Measurements from ENCODE around the gene PSD4. TPM values are rescaled to one million over a fixed set of nuclear protein-coding genes. Genes with fewer than 3 reads are reported as not detected.

The PSD4 gene
- total RNA-seq (2012; rRNA removed) (0.28 and 0.36 TPM in 2 replicates), polyA plus RNA-seq (2012; rRNA removed) (0.55 and 0.70 TPM in 2 replicates), Bru-seq, nascent RNA (percentile 12 among the genes with signal in this experiment), BruChase-seq, experiment 1, labeled RNA remaining after a 6-hour chase (percentile 20 among the genes with signal in this experiment), BruChase-seq, experiment 2, labeled RNA remaining after a 2-hour chase (percentile 19 among the genes with signal in this experiment)
- 0.48 and 0.76 TPM in 2 replicates for polyA plus RNA-seq (2012; cell fraction: cytosol; rRNA removed)
- 0.66 and 0.72 TPM in 2 replicates for polyA plus RNA-seq (2012; cell fraction: nucleus; rRNA removed; ENCODE audit: low replicate concordance)
- long read RNA-seq, result 0 reads

- H3K4me1 ChIP-seq (ENCODE audit: control insufficient read depth, insufficient read depth, low read length), result no peaks in the 10 kb centered on the region
- dilution Hi-C loops (cut with HindIII; ENCODE audit: low sequenced_read_pairs, unreplicated experiment) (no loop called here), in situ Hi-C loops (cut with MboI; ENCODE audit: low sequenced_read_pairs) (no loop called here), intact Hi-C loops (cut with micrococcal nuclease) (no loop called here)
- no peak within 1 kb of the TSS for H2BK20ac ChIP-seq (ENCODE audit: low read depth, low read length)
- POLR2A ChIA-PET (ENCODE audit: unreplicated experiment), result no interaction called here
- 58% methylated on average over 4 of the region's 14 CpGs; no CpG with 5 or more reads in 1 of the 2 experiments for WGBS, 2 experiments (ENCODE audit: extremely low coverage in 2 of 2, insufficient read length in 1 of 2)
- H2BK120ac ChIP-seq (ENCODE audit: low read depth, low read length), result no peak within 1 kb of the TSS
- TF ChIP-seq MAFK (IDR thresholded peaks at IDR 0.05; ENCODE audit: low read depth, low read length) (no peak), BHLHE40 (IDR thresholded peaks at IDR 0.05; ENCODE audit: low read depth, low read length) (no peak), FOS (IDR thresholded peaks at IDR 0.05; ENCODE audit: low read depth, low read length) (no peak), CTCF (conservative IDR thresholded peaks at IDR 0.05; ENCODE audit: low read depth, low read length) (no peak), POLR2A (IDR thresholded peaks at IDR 0.05; ENCODE audit: low read depth, low read length) (no peak), MAZ (IDR thresholded peaks at IDR 0.05; ENCODE audit: borderline replicate concordance, low read depth, low read length) (no peak), CEBPB (IDR thresholded peaks at IDR 0.05; ENCODE audit: low read depth, low read length) (no peak), USF2 (IDR thresholded peaks at IDR 0.05; ENCODE audit: low read depth, low read length) (no peak), SMC3 (IDR thresholded peaks at IDR 0.05; ENCODE audit: low read depth, low read length) (no peak), CHD1 (IDR thresholded peaks at IDR 0.05; ENCODE audit: low read depth, low read length) (no peak), RCOR1 (IDR thresholded peaks at IDR 0.05; ENCODE audit: insufficient replicate concordance, low read length) (no peak)
- no peak within 1 kb of the TSS for H3K56ac ChIP-seq (ENCODE audit: extremely low read depth, insufficient read depth, low read length)
- no peak within 1 kb of the TSS for H3K14ac ChIP-seq (replicated peaks; ENCODE audit: low read depth, low read length)
- peaks cover 22% of the 10 kb centered on the region for H3K27me3 ChIP-seq (ENCODE audit: control insufficient read depth, insufficient read depth, low read length)
- no peaks in the 10 kb centered on the region for H3K9me3 ChIP-seq (ENCODE audit: control insufficient read depth, insufficient read depth, low read length)
- no peaks in the 10 kb centered on the region for H3K79me1 ChIP-seq (ENCODE audit: low read depth in 1 of 2, low read length in 2 of 2)
- CTCF ChIA-PET, result no interaction called here
- H2AK5ac ChIP-seq (ENCODE audit: low read depth, low read length), result no peak within 1 kb of the TSS
- no peak within 1 kb of the TSS for H3K4ac ChIP-seq (ENCODE audit: low read depth, low read length)
- H3K9me1 ChIP-seq (ENCODE audit: insufficient read depth, low read length), result no peaks in the 10 kb centered on the region
- H4K91ac ChIP-seq (ENCODE audit: insufficient read depth, low read depth, low read length), result no peak within 1 kb of the TSS
- BruUV-seq (replicated peaks), result no TSS peak
- H4K8ac ChIP-seq (ENCODE audit: low read depth in 2 of 2, low read length in 2 of 2), result no peak within 1 kb of the TSS
- H2AK9ac ChIP-seq (replicated peaks; ENCODE audit: low read depth, low read length, poor library complexity), result peak within 1 kb of the TSS; percentile 28
- H3K4me2 ChIP-seq (ENCODE audit: low read depth, low read length), result no peak within 1 kb of the TSS
- no peak within 1 kb of the TSS for H2AFZ ChIP-seq (replicated peaks; ENCODE audit: low read length, poor library complexity)
- no peak within 1 kb of the TSS for H3K27ac ChIP-seq (ENCODE audit: insufficient read depth, low read length)
- no peak within 1 kb of the TSS for H3K4me3 ChIP-seq (ENCODE audit: insufficient read depth, low read depth, low read length)
- H3K36me3 ChIP-seq (ENCODE audit: control insufficient read depth, insufficient read depth, low read length), result no peaks in the 10 kb centered on the region
- ATAC-seq (ENCODE audit: low read depth) (no peak), DNase-seq (no peak)
- H2BK15ac ChIP-seq (ENCODE audit: low read depth, low read length), result no peak within 1 kb of the TSS
- no peak within 1 kb of the TSS for H3K18ac ChIP-seq (ENCODE audit: low read depth, low read length)
- H4K5ac ChIP-seq (ENCODE audit: low read depth, low read length), result no peak within 1 kb of the TSS
- H2BK5ac ChIP-seq (ENCODE audit: low read depth, low read length, poor library complexity, severe bottlenecking), result no peak within 1 kb of the TSS
- H4K20me1 ChIP-seq (ENCODE audit: insufficient read depth, low read length), result no peaks in the 10 kb centered on the region
- H3K23ac ChIP-seq (ENCODE audit: low read depth, low read length), result no peak within 1 kb of the TSS
- H3K9ac ChIP-seq (ENCODE audit: low read depth, low read length), result no peak within 1 kb of the TSS
Measured at GRCh38 chr2:113173542-113174375, at the start of gene PSD4. Gene PSD4, plus strand, starts transcription at chr2:113173971. Its CDS starts 8,486 bp downstream, at chr2:113182457.
